Kidney capillary endothelial cell (primary cell): ENCODE data around the gene NRN1.
"Not testable (repeated sequence)": the region's sequence is repeated elsewhere in the genome, so short reads cannot be mapped to it uniquely, and the experiment has no call there.

ENCODE experiments used
- DNase-seq: peaks from one replicate; pipeline ENCODE4 v3.0.0-alpha.2; 2018; ENCODE audit warnings: low spot score

The NRN1 gene

GRCh38 chr6:5981126-5982026 is 25.3 kb downstream of the NRN1 start:
- DNase-seq = peak; percentile 90

- DNase-seq = no peak
These were observed 26.9 kb downstream of the NRN1 start for GRCh38 chr6:5979650-5980420.

GRCh38 chr6:5976811-5977210 is 29.9 kb downstream of the NRN1 start:
- no peak for DNase-seq

- DNase-seq = peak; percentile 63
These were observed 37.6 kb downstream of the NRN1 start for GRCh38 chr6:5968817-5969734.

GRCh38 chr6:5968036-5968435 is 38.7 kb downstream of the NRN1 start:
- not testable (repeated sequence) for DNase-seq

- DNase-seq = no peak
These were observed 39.1 kb downstream of the NRN1 start for GRCh38 chr6:5967594-5967993.

- DNase-seq = no peak
These were observed 43.9 kb downstream of the NRN1 start for GRCh38 chr6:5962794-5963193.

- no peak for DNase-seq
These were observed 44.9 kb downstream of the NRN1 start for GRCh38 chr6:5961836-5962235.

- no peak for DNase-seq
These were observed 46.3 kb downstream of the NRN1 start for GRCh38 chr6:5960456-5960855.

- no peak for DNase-seq
These were observed 47.8 kb downstream of the NRN1 start for GRCh38 chr6:5958921-5959320.

GRCh38 chr6:5956939-5957338 is 49.8 kb downstream of the NRN1 start:
- DNase-seq = no peak

GRCh38 chr6:5950361-5950785 is 56.4 kb downstream of the NRN1 start:
- peak; percentile 62 for DNase-seq
